Heart right ventricle (tissue), 16 donors: ENCODE results near the gene SERPINB5. TPM values are rescaled to one million over a fixed set of nuclear protein-coding genes. Genes with fewer than 3 reads are reported as not detected.

Source experiments
- ATAC-seq, 8 donors: fragments of 200-7000 bp; cut with Tn5 transposase; one replicate each; pipeline ENCODE4 v1.9.1; 2020; ENCODE audit warnings: mild to moderate bottlenecking in 8 of 8, moderate library complexity in 8 of 8, moderate number of reproducible peaks in 1 of 8
- DNase-seq, 2 donors: peaks; one replicate each; pipeline ENCODE4 v3.0.0-alpha.2; 2020
- H3K27ac ChIP-seq, 10 donors: fragments of 200-600 bp; sonication (generic) in 2 of 10; one replicate each; pipeline versions ENCODE4 v1.5.0 to v1.8.0; 2020 to 2022; ENCODE audit warnings: mild to moderate bottlenecking in 3 of 10
- H3K27me3 ChIP-seq, 7 donors: fragments of 200-600 bp; one replicate each; pipeline ENCODE4 v1.8.0; 2021 to 2022; ENCODE audit warnings: mild to moderate bottlenecking in 2 of 7
- H3K36me3 ChIP-seq, 9 donors: fragments of 200-600 bp; sonication (generic) in 1 of 9; one replicate each; pipeline versions ENCODE4 v1.5.0 to v1.8.0; 2020 to 2022; ENCODE audit warnings: mild to moderate bottlenecking in 2 of 9
- H3K4me1 ChIP-seq, 9 donors: fragments of 200-600 bp; sonication (generic) in 1 of 9; one replicate each; pipeline versions ENCODE4 v1.5.0 to v1.8.0; 2020 to 2022; ENCODE audit warnings: mild to moderate bottlenecking in 4 of 9
- H3K4me3 ChIP-seq, 10 donors: fragments of 200-600 bp; sonication (generic) in 2 of 10; one replicate each; pipeline versions ENCODE4 v1.5.0 to v1.8.0; 2020 to 2022; ENCODE audit warnings: mild to moderate bottlenecking in 7 of 10, moderate library complexity in 2 of 10
- H3K9me3 ChIP-seq, 11 donors: fragments of 200-600 bp in 10 of 11; sonication (generic) in 2 of 11; one replicate each; pipeline versions ENCODE4 v1.5.0 to v1.8.0; 2013 to 2022; ENCODE audit warnings: mild to moderate bottlenecking in 2 of 11, control low read depth in 1 of 11, moderate library complexity in 1 of 11
- CTCF ChIP-seq, 9 donors: fragments of 200-600 bp; sonication (generic) in 2 of 9; IDR thresholded peaks; one replicate each; pipeline versions ENCODE4 v1.5.0 to v1.8.0; 2021 to 2022; ENCODE audit warnings: antibody characterized with exemption in 9 of 9, mild to moderate bottlenecking in 5 of 9, moderate library complexity in 1 of 9
- WGBS, 2 donors: extraction: QIAGEN DNeasy Blood & Tissue Kit; methylation state at CpG; one replicate each; pipeline ENCODE4 v1.1.7; 2013; ENCODE audit warnings: inconsistent platforms in 1 of 2; 5-methylcytosine and 5-hydroxymethylcytosine counted together
- intact Hi-C, 10 donors: fragments of 100-400 bp; cut with DNase I; formaldehyde crosslinking; loops; one replicate each; pipeline versions ENCODE4 v1.11.1 to v1.14.2; 2022
- polyA plus RNA-seq, 2 donors: library from polyadenylated mRNA; stranded (reverse); fragments of 200-250 nt; gene quantifications; one replicate each; pipeline ENCODE4 v1.2.3, GENCODE V29; 2013
- total RNA-seq, 10 donors: library from RNA; stranded (reverse); fragmentation: NEBNext Ultra II Directional in 3 of 10; extraction: Animal tissue kit (Norgen Biotek cat#: 25700) in 3 of 10; gene quantifications; one replicate each; pipeline versions ENCODE4 v1.2.1 to v1.2.4, GENCODE V29; 2021 to 2023
- donor health status: Arrhythmogenic right ventricular cardiomyopathy.
- donor health status: ischemic (EF 13 %, LVEDD 7.1; RV severe dilation, severe dysfunction).
- donor health status: healthy with polysubstance abuse.
- donor health status: DM: no; HTN: yes; CAD: no.
- donor health status: DM: no; HTN: no; CAD: no.
- donor health status: ischemic (EF 25% LVEDD 6.9; RV normal size, moderate dysfunction).
- donor health status: ischemic (EF 25% LVEDD 5.7; RV mildly dilated, moderate dysfunction).
- donor health status: healthy.
- donor health status: DM: yes; HTN: yes; CAD: no.
- donor health status: Ischemic cardiomyopathy.
- donor health status: ischemic (EF 35%, LVEDD 5.7; RV mildly dilated, moderate dysfunction).
- donor health status: nonischemic (EF 11% LVEDD 7.7; RV severe dilation, severe dysfunction).
- donor health status: DM: yes; HTN: yes; CAD: no.
- donor health status: PGD.
- donor health status: ischemic (EF 29% LVEDD 5.4; RV normal size, mild dysfunction).
- donor health status: nonischemic (EF 23%, LVEDD 6.1; RV moderate dilation, normal function).

Gene SERPINB5
- total and polyA plus RNA-seq, 12 donors: 0.03 TPM; not detected in 11

GRCh38 chr18:63440881-63441280 is 35.9 kb upstream of the SERPINB5 start:
- Histone ChIP-seq H3K27me3 (peaks cover 0 to 7% (median 0%) of the 10 kb centered on the region in 7 donors), H3K36me3 (no peaks in the 10 kb centered on the region), H3K4me1 (peaks cover 0 to 27% (median 0%) of the 10 kb centered on the region in 9 donors), H3K27ac (no peak overlapping the region), H3K9me3 (no peaks in the 10 kb centered on the region), H3K4me3 (no peak overlapping the region)
- intact Hi-C loops: loop anchor here in 3 of 10 donors (5.0 kb wide), 2 partner anchors 99 to 424 kb away; no protein-coding TSS in a partner anchor
- TF ChIP-seq CTCF (IDR thresholded peaks at IDR 0.05): no peak
- DNase-seq: no peak
- 76 to 84% methylated on average over 5 of the region's 5 CpGs for WGBS, 2 donors
- ATAC-seq: no peak

DNA sequence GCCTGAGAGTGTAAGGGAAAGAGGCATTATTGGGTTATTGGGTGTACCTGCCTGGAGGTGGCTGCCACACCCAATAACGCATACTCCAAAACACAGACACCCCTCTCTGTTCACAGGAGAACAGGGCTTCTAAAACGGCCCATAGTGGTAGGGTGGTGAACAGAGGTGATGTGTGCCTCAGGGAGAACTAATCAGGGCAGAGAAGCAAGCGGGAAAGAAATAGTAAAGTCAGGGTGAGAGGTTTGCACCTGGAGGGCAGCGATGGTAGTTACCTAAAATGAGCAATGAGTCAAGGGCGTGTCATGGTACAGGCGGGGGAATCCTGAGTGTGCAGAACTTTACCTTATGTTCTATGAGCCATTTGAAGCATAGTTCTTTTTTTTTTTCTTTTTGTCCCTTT is 32.9 kb upstream of the SERPINB5 start:
- H3K9me3 ChIP-seq: no peaks in the 10 kb centered on the region
- H3K27ac ChIP-seq: no peak overlapping the region
- DNase-seq (no peak), ATAC-seq (no peak)
- no peak overlapping the region for H3K4me3 ChIP-seq
- H3K4me1 ChIP-seq: peaks cover 0 to 27% (median 0%) of the 10 kb centered on the region in 9 donors
- TF ChIP-seq CTCF (IDR thresholded peaks at IDR 0.05): no peak
- intact Hi-C loops: loop anchor here in 3 of 10 donors (5.0 kb wide), 2 partner anchors 102 to 427 kb away; no protein-coding TSS in a partner anchor
- H3K36me3 ChIP-seq: no peaks in the 10 kb centered on the region
- 91 to 95% methylated on average over 6 of the region's 6 CpGs for WGBS, 2 donors
- H3K27me3 ChIP-seq: no peaks in the 10 kb centered on the region

GRCh38 chr18:63444580-63444979 is 32.2 kb upstream of the SERPINB5 start:
- intact Hi-C loops: loop anchor here in 3 of 10 donors (5.0 kb wide), 2 partner anchors 102 to 427 kb away; no protein-coding TSS in a partner anchor
- DNase-seq (no peak), ATAC-seq (peak in 6 of 8 donors; percentile 37 to 89 (median 64))
- Histone ChIP-seq H3K9me3 (no peaks in the 10 kb centered on the region), H3K36me3 (no peaks in the 10 kb centered on the region), H3K27me3 (no peaks in the 10 kb centered on the region), H3K27ac (peak overlapping the region in 1 of 10 donors; percentile 71), H3K4me3 (no peak overlapping the region), H3K4me1 (peaks cover 0 to 27% (median 0%) of the 10 kb centered on the region in 9 donors)
- no peak for TF ChIP-seq CTCF (IDR thresholded peaks at IDR 0.05)
- 57 to 66% methylated on average over 6 of the region's 6 CpGs for WGBS, 2 donors

DNA sequence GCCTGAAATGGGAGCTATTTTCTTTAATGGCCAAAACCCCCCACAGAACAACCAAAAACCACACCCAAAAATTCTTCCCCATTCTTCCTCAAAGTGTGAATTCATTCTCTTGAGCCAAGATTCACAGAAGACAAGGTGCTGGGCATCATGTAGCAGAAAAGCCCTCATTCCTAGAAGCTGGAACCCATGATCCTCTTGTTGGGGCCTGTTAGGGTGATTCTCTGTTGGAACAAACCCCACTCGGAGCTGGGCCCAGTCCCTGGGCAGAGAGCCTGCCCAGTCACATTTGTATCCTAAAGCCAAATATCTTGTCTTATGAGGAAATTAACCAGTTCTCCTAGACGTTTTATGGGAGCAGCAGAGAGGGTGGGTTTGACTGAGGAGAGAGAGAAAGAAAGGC is 31.7 kb upstream of the SERPINB5 start:
- Histone ChIP-seq H3K9me3 (no peaks in the 10 kb centered on the region), H3K36me3 (no peaks in the 10 kb centered on the region), H3K4me1 (peaks cover 0 to 26% (median 0%) of the 10 kb centered on the region in 9 donors), H3K27me3 (no peaks in the 10 kb centered on the region), H3K4me3 (no peak overlapping the region), H3K27ac (peak overlapping the region in 1 of 10 donors; percentile 71)
- 55 to 59% methylated on average over 2 of the region's 2 CpGs for WGBS, 2 donors
- intact Hi-C loops: no loop called here
- DNase-seq (no peak), ATAC-seq (no peak)
- no peak for TF ChIP-seq CTCF (IDR thresholded peaks at IDR 0.05)
